ENCODE measurements around the gene PRKN. TPM values are rescaled to one million over a fixed set of nuclear protein-coding genes. Genes with fewer than 3 reads are reported as not detected.

PRKN gene
- total RNA-seq, 1 donor from 2014 or later, result 2.8 TPM

DNA sequence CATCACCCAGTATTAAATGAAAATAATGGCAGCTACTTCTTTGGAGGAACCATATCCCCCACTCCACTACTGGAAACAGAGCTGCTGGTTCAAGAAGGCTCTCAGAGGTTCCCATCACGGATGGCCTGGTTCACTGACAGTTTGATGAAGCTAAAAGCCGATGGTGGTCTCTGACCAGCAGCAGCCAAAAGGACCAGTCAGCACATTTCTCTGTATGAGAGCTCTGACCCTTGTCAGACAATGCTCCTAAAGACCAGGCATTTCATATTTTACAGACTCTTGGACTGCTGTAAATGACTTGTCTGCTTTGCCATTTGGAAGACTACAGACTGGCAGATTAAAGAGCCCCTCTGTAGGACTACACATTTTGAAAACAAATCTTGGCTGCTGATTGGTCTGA, 16.6 kb downstream of the PRKN start:
- H3K4me1 Mint-ChIP-seq, result peaks cover 13% of the 10 kb centered on the region
- Histone ChIP-seq H3K4me3 (no peak overlapping the region), H3K9me3 (ENCODE audit: low read depth) (peaks cover 4% of the 10 kb centered on the region), H3F3A (ENCODE audit: low read depth) (peaks cover 11% of the 10 kb centered on the region), H3K4me1 (peaks cover 12% of the 10 kb centered on the region), H3K36me3 (no peaks in the 10 kb centered on the region), H3K27me3 (no peaks in the 10 kb centered on the region), H3K4me2 (no peak overlapping the region), H3K27ac (no peak overlapping the region), H3K9ac (no peak overlapping the region), H3K79me2 (ENCODE audit: low read depth) (no peaks in the 10 kb centered on the region), H2AFZ (replicated peaks) (no peak overlapping the region), H4K20me1 (ENCODE audit: low read depth) (no peaks in the 10 kb centered on the region)
- peaks cover 7% of the 10 kb centered on the region for H3K9me3 Mint-ChIP-seq
- DNase-seq (ENCODE audit: low spot score), result no peak
- TF ChIP-seq EZH2phosphoT487 (IDR thresholded peaks at IDR 0.05) (no peak), EZH2 (IDR thresholded peaks at IDR 0.05) (no peak)
- TF ChIP-seq, protein P1, sequence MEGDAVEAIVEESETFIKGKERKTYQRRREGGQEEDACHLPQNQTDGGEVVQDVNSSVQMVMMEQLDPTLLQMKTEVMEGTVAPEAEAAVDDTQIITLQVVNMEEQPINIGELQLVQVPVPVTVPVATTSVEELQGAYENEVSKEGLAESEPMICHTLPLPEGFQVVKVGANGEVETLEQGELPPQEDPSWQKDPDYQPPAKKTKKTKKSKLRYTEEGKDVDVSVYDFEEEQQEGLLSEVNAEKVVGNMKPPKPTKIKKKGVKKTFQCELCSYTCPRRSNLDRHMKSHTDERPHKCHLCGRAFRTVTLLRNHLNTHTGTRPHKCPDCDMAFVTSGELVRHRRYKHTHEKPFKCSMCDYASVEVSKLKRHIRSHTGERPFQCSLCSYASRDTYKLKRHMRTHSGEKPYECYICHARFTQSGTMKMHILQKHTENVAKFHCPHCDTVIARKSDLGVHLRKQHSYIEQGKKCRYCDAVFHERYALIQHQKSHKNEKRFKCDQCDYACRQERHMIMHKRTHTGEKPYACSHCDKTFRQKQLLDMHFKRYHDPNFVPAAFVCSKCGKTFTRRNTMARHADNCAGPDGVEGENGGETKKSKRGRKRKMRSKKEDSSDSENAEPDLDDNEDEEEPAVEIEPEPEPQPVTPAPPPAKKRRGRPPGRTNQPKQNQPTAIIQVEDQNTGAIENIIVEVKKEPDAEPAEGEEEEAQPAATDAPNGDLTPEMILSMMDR (IDR thresholded peaks at IDR 0.05), result no peak
- no peak overlapping the region for H3K4me3 Mint-ChIP-seq
- H3K27me3 Mint-ChIP-seq (ENCODE audit: insufficient read depth, low read depth), result peaks cover 4% of the 10 kb centered on the region
- H3K36me3 Mint-ChIP-seq, result no peaks in the 10 kb centered on the region
- H3K27ac Mint-ChIP-seq, result no peak overlapping the region

DNA sequence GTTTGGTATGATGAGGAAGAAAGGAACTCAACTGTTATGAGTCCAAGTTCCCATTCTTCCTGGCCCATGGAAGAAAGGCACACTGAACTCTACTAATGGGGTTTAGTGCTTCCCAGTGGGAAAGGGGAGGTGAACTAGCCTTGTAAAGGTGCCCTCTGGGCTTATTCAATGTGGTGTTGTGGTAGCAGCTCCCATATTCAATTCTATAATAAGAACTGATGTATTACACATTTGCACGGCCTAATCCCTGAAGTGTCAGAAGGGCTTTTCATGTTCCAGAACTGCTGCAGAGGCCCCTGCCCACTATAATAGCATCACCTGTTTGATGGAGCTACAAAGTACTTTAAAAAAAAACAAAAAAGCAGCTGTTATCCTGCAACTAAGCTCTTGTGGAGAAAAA, 17.1 kb downstream of the PRKN start:
- Histone ChIP-seq H3K9ac (no peak overlapping the region), H2AFZ (replicated peaks) (no peak overlapping the region), H3K9me3 (ENCODE audit: low read depth) (peaks cover 4% of the 10 kb centered on the region), H3K36me3 (no peaks in the 10 kb centered on the region), H3K4me2 (no peak overlapping the region), H3K27ac (no peak overlapping the region), H3K4me3 (no peak overlapping the region), H3K4me1 (peaks cover 17% of the 10 kb centered on the region), H3K27me3 (no peaks in the 10 kb centered on the region), H3F3A (ENCODE audit: low read depth) (peaks cover 16% of the 10 kb centered on the region), H3K79me2 (ENCODE audit: low read depth) (no peaks in the 10 kb centered on the region), H4K20me1 (ENCODE audit: low read depth) (no peaks in the 10 kb centered on the region)
- Mint-ChIP-seq H3K9me3 (peaks cover 7% of the 10 kb centered on the region), H3K36me3 (no peaks in the 10 kb centered on the region), H3K4me1 (peaks cover 18% of the 10 kb centered on the region), H3K27me3 (ENCODE audit: insufficient read depth, low read depth) (peaks cover 4% of the 10 kb centered on the region), H3K4me3 (no peak overlapping the region), H3K27ac (no peak overlapping the region)
- no peak for DNase-seq (ENCODE audit: low spot score)
- TF ChIP-seq, protein P1 (IDR thresholded peaks at IDR 0.05), result no peak
- no peak for TF ChIP-seq EZH2phosphoT487 (IDR thresholded peaks at IDR 0.05)
- no peak for TF ChIP-seq EZH2 (IDR thresholded peaks at IDR 0.05)

DNA sequence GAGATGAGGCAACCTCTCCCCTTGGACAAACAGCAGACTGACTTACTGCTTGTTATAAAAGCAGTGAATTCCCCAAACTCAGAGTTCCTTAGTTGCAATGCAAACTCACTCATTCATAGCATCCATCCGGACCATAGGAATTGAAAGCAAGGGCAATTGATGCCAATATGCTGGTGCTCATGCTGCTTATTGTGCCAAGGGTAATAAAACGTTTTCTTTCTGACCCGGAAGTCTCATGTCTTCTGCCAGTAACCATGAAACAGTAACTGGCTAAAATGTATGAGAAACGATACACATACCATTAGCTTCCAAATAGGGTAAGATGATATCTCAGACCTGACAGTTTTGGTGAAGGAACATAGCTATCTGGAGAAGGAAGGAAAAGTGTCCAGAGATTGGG, 18.1 kb downstream of the PRKN start:
- Histone ChIP-seq H3K36me3 (no peaks in the 10 kb centered on the region), H3K9me3 (ENCODE audit: low read depth) (peaks cover 4% of the 10 kb centered on the region), H3K27me3 (no peaks in the 10 kb centered on the region), H3K4me2 (no peak overlapping the region), H3K9ac (no peak overlapping the region), H3K4me3 (no peak overlapping the region), H3K79me2 (ENCODE audit: low read depth) (no peaks in the 10 kb centered on the region), H2AFZ (replicated peaks) (no peak overlapping the region), H3F3A (ENCODE audit: low read depth) (peaks cover 20% of the 10 kb centered on the region), H4K20me1 (ENCODE audit: low read depth) (no peaks in the 10 kb centered on the region), H3K4me1 (peaks cover 21% of the 10 kb centered on the region), H3K27ac (no peak overlapping the region)
- Mint-ChIP-seq H3K9me3 (peaks cover 7% of the 10 kb centered on the region), H3K27me3 (ENCODE audit: insufficient read depth, low read depth) (peaks cover 4% of the 10 kb centered on the region), H3K4me1 (peaks cover 23% of the 10 kb centered on the region), H3K27ac (no peak overlapping the region), H3K4me3 (no peak overlapping the region), H3K36me3 (no peaks in the 10 kb centered on the region)
- TF ChIP-seq, protein P1 (IDR thresholded peaks at IDR 0.05), result no peak
- no peak for DNase-seq (ENCODE audit: low spot score)

All from neural progenitor cell (in vitro differentiated cells).